A204.1 (cell line): ENCODE data around the gene PRR36.

ENCODE experiments used
- FAIRE-seq: peaks from 2 replicates; lab custom pipeline; 2012; peaks lifted over from hg19 to GRCh38; lab: Jason Lieb, UNC

The PRR36 gene

DNA sequence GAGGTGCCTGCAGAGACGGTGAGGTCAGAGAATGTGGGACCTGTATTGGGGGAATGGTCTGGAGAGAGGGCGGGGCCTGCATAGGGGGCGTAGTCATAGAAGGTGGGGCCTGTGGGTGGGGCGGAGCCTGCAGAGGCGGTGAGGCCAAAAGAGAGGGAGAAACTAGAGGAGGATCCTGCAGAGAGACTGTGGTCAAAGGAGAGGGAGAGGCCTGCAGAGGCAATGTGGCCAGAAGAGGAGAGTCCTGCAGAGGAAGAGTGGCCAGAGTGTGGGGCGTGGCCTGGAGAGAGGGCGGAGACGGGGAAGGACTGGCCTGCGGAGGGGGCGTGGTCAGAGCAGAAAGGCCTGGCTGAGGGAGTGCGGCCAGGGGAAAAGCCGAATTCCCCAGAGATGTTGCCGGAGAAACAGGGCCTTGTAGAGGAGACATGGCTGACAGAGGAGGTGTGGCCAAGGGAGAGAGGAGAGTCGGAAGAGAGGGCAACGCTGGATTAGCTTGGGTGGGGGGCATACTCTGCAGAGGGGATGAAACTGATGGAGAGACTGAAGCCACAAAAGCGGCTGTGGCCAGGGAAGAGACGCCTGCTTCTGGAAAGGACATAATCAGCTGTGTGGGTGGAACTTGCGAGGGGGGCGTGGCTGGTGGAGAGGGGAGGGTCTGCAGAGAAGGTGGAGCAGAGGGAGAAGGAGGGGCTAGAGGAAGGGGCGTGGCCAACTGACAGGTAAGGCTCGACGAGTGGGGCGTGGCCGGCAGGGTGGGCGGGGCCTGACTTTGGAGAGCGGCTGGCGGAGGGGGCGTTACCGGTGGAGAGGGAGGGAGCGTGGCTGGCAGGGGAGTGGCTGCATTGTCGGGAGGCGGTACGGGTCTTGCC, 2.5 kb downstream of the PRR36 start:
- FAIRE-seq, result peak; percentile 88

DNA sequence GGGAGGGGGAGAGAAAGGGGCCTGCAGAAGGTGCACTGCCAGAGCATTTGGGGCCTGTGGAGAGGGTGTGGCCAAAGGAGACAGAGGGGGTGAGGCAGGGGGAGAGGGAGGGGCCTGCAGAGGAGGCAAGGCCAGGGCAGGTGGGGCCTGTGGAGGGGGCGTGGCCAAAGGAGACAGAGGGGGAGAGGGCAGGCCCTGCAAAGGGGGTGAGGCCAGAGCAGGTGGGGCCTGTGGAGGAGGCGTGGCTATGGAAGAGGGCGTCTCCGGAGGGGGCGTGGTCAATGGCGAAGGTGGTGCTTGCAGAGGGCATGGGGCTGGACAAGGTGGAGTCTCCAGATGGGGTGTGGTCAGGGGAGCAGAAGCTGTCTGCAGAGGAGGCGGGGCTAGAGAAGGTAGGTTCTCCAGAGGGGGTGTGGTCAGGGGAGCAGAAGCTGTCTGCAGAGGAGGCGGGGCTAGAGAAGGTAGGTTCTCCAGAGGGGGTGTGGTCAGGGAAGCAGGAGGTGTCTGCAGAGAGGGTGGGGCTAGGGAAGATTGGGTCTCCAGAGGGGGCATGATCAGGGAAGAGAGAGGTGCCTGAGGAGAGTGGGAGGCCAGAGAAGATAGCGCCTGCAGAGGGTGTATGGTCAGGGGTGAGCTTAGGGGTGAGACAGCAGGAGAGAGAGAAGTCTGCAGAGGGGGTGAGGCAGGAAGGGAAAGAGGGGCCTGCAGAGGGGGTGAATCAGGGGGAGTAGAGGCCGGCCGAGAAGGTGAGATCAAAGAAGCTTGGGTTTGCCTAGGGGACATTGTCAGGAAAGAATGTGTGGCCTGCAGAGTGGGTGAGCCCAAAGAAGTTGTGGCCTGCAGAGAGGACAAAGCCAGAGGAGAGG, 3.4 kb downstream of the PRR36 start:
- FAIRE-seq, result peak; percentile 63

GRCh38 chr19:7869910-7870511, 4.2 kb downstream of the PRR36 start:
- FAIRE-seq, result no peak

- no peak for FAIRE-seq
These were observed 4.7 kb downstream of the PRR36 start for GRCh38 chr19:7869453-7869909.

GRCh38 chr19:7868671-7869452, 5.3 kb downstream of the PRR36 start:
- no peak for FAIRE-seq

DNA sequence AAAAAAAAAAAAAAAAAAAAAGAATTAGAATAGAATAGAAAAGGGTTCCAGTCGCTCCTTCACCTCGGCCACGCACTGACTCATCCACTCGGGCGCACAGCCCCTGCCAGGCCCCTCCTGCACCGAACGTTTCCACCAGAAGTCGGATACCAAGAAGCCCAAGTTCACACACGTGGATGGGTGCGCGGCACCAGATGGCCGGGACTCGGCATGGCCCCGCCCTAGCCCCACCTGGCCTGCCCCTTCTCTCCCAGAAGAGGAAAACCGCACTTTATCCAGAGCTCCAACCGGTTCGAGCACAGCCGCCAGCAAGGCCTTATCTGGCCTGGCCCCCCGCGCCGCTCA, 5.9 kb downstream of the PRR36 start:
- FAIRE-seq, result no peak

DNA sequence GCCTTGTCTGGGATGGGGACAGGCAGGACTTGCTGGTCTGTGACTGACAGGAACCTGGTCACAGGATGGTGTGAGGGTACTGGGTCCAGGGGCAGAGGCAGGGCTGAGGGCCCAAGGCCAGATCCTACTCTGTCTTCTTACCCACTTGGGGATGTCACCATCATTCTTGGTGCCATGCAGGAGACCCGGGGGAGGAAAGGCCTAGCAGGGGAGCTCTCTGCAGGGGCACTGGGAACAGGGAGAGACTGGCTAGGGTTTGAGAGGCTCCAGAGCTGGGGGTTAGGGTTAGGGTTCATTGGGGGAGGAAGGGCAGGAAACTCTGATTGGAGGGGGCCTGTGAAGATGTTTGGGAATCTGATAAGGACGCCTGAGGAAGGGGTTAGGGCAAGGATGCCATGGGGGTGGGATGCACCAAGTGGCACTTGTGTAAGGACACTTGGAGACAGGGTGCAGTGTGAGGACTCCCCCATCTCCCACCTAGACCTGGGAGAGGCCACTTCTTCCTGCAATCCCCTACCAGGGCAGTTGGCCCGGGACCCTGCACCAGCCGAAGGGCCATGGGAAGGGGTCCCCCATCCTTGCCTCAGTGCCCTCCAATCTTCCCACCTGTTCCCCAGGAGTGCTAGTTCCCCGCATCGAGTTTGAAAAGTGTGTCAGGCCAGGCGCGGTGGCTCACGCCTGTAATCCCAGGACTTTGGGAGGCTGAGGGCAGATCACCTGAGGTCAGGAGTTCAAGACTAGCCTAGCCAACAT, 6.9 kb downstream of the PRR36 start:
- FAIRE-seq, result no peak

GRCh38 chr19:7866399-7867091, 7.6 kb downstream of the PRR36 start:
- FAIRE-seq, result no peak

DNA sequence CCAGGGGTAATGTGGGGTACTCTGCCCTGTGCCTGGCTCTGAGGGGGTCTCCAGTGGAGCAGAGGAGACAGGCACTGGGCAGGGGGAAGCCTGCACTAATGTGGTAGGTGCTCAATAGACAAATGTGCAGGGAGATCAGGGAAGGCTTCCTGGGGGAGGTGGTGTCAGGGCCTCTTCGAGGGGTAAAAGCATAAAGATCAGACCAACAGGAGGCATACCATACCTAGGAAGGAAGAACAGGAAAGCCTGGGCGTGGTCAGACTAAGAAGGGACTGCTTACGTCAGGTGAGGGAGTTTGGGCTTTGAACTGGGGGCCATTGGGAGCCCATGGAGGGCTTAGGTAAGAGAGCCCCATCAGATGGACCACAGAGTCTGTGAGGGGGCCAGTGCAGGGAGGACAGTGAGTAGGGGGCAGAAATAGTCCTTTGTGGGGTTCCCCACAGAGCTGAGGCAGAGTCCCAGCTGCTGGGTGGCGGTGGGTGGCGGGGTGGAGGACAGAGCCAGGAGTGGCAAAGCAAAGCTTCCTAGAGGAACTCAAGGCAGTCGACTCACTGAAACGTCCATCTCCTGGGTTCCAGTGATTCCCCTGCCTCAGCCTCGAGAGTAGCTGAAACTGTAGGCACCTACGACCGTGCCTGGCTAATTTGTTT, 8.8 kb downstream of the PRR36 start:
- FAIRE-seq, result no peak

DNA sequence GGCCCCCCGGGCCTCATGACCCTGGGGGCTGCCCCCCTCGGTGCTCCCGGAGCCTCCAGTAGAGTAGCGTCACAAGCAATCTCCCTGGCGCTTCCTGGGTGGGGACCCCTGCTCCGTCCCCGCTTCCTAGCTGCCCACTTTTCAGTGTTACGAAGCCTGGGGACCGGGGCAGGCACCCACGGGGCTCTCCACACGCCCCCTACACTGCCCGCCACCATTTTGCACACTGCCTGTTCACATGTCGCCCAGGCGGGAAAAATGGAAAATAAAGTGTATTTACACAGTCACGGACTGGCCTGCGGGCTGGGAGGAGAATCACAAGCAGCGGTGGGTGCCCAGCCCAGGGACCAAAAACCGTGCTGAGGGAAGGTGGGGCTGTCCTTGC, 9.5 kb downstream of the PRR36 start:
- FAIRE-seq, result no peak

- FAIRE-seq, result no peak
These were observed 10.1 kb downstream of the PRR36 start for GRCh38 chr19:7863971-7864689.

DNA sequence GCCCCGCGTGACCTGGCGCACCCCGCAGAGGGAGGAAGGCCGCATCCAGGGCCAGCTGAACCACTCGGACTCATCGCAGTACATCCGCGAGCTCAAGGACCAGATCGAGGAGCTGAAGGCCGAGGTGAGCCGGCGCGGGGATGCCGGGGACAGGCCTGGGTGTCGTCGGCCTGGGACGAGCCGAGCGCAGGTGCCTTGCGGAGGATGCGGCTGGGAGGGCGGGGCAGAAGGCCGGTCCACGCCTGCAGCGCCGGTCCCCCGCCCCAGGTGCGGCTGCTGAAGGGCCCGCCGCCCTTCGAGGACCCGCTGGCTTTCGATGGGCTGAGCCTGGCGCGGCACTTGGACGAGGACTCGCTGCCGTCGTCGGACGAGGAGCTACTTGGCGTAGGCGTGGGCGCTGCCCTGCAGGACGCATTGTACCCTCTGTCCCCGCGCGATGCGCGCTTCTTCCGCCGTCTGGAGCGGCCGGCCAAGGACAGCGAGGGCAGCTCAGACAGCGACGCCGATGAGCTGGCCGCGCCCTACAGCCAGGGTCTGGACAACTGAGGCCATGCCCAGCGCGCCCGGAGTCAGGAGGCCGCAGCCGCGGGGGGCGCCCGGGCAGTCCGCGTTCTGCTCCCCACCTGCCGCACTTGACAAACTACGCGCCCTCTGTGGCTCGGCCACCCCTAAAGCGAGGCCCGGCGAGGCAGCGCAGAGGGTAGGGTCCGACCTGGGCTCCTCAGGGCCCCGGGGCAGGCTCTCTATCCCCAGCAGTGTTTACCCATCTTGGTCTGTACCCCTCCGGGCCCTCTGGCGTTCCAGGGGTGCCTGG, 10.8 kb downstream of the PRR36 start:
- no peak for FAIRE-seq

- FAIRE-seq, result no peak
These were observed 11.7 kb downstream of the PRR36 start for GRCh38 chr19:7862413-7862951.

- no peak for FAIRE-seq
These were observed 12.4 kb downstream of the PRR36 start for GRCh38 chr19:7861619-7862412.

DNA sequence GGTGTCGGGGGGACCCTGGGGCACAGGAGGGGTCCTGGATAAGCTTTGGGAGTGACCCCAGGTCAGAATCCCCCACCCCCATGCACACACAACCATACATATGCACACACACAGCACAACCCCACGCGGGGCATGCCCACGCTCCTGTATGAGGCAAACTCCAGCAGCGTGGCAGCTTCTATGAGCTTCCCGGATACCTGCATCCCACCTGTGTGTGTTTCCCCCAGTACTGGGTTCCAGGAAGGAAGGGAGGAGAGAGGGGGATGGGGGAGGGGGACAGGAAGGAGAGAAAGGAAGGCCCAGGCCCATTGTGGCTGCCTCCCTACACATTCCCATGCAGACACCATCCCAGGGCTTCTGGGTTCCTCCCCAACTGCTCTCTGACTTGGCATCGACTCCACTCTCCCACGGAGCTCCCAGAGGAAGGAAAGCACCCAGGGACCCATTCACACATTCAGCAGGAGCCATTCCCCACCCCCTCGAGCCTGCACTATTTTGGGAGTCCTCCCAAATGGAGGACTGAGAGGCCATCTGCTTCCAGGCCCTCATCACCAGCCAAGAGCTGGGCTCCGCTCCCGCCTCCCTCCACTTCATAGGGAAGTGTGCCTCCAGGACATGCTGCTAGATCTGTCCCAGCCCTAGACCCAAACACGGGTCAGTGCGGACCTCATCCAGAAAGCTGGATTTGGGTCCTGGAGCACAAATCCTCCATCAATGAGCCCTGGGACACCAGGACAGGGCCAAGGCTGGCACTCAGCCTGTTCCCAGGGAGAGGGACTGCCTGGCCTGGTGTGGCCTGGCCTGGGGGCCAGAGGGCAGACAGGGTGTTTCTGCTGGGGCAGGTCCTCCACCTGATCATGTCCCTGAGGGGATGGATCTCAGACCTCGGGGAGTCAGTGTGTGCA, 13.2 kb downstream of the PRR36 start:
- no peak for FAIRE-seq
